Colonic mucosa (tissue), 4 donors: ENCODE measurements around the gene CCL26. TPM values are rescaled to one million over a fixed set of nuclear protein-coding genes. Genes with fewer than 3 reads are reported as not detected.

ENCODE experiments used
- DNase-seq: peaks from one replicate; pipeline ENCODE4 v3.0.0-alpha.2; 2020
- H3K27ac ChIP-seq: fragments of 200-600 bp; one replicate; pipeline ENCODE4 v1.8.0; 2021
- H3K27me3 ChIP-seq: fragments of 200-600 bp; one replicate; pipeline ENCODE4 v1.8.0; 2021
- H3K36me3 ChIP-seq: fragments of 200-600 bp; one replicate; pipeline ENCODE4 v1.8.0; 2021
- H3K4me1 ChIP-seq: fragments of 200-600 bp; one replicate; pipeline ENCODE4 v1.8.0; 2021; ENCODE audit warnings: mild to moderate bottlenecking
- H3K4me3 ChIP-seq: fragments of 200-600 bp; one replicate; pipeline ENCODE4 v1.8.0; 2021
- H3K9ac ChIP-seq, 2 donors: one replicate each; pipeline ENCODE4 v1.7.0; 2013; ENCODE audit warnings: control low read depth in 2 of 2, low read depth in 2 of 2, low read length in 2 of 2
- H3K9me3 ChIP-seq: fragments of 200-600 bp; one replicate; pipeline ENCODE4 v1.8.0; 2021
- intact Hi-C: fragments of 100-400 bp; cut with DNase I; formaldehyde crosslinking; loops from one replicate; pipeline ENCODE4 v1.14.1; 2022
- total RNA-seq, 2 donors: library from RNA; stranded (reverse); fragmentation: NEBNext Ultra II Directional in 1 of 2; extraction: Animal tissue kit (Norgen Biotek cat#: 25700) in 1 of 2; gene quantifications; one replicate each; pipeline ENCODE4 v1.2.1, GENCODE V29; 2021
- TF ChIP-seq, protein P1 (sequence below): fragments of 200-600 bp; IDR thresholded peaks from one replicate; pipeline ENCODE4 v1.8.0; 2022; ENCODE audit warnings: antibody characterized with exemption, mild to moderate bottlenecking
- donor health status: healthy.
- donor health status: DM: no; HTN: no; CAD: no.
- donor health status: DM: no; HTN: no; CAD: no.

Gene CCL26
- total RNA-seq, 2 donors from 2014 or later: 0.82 to 0.91 TPM

DNA sequence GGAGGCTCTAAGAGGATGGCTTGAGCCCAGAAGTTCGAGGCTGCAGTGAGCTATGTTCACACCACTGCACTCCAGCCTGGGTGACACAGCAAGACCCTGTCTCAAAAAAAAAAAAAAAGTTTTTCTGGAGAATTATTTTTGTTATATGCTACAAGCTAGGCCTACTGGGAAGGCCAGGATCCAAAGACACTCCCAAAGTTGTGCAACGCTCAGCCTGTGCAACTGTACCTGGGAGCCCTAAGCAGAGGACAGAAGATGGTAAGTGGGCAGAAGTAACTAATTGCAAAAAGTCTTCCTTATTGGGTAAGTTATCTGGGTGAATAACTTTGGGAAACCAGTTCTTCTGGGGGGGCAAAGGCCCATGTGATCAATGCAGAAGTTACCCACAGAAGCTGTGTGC, 50.6 kb downstream of the CCL26 start:
- no peak overlapping the region for H3K4me3 ChIP-seq
- H3K27ac ChIP-seq: no peak overlapping the region
- no peaks in the 10 kb centered on the region for H3K9me3 ChIP-seq
- no peak for DNase-seq
- H3K27me3 ChIP-seq: no peaks in the 10 kb centered on the region
- intact Hi-C loops: no loop called here
- no peaks in the 10 kb centered on the region for H3K4me1 ChIP-seq
- no peaks in the 10 kb centered on the region for H3K36me3 ChIP-seq
- H3K9ac ChIP-seq: no peak overlapping the region
- TF ChIP-seq, protein P1, sequence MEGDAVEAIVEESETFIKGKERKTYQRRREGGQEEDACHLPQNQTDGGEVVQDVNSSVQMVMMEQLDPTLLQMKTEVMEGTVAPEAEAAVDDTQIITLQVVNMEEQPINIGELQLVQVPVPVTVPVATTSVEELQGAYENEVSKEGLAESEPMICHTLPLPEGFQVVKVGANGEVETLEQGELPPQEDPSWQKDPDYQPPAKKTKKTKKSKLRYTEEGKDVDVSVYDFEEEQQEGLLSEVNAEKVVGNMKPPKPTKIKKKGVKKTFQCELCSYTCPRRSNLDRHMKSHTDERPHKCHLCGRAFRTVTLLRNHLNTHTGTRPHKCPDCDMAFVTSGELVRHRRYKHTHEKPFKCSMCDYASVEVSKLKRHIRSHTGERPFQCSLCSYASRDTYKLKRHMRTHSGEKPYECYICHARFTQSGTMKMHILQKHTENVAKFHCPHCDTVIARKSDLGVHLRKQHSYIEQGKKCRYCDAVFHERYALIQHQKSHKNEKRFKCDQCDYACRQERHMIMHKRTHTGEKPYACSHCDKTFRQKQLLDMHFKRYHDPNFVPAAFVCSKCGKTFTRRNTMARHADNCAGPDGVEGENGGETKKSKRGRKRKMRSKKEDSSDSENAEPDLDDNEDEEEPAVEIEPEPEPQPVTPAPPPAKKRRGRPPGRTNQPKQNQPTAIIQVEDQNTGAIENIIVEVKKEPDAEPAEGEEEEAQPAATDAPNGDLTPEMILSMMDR: no peak

DNA sequence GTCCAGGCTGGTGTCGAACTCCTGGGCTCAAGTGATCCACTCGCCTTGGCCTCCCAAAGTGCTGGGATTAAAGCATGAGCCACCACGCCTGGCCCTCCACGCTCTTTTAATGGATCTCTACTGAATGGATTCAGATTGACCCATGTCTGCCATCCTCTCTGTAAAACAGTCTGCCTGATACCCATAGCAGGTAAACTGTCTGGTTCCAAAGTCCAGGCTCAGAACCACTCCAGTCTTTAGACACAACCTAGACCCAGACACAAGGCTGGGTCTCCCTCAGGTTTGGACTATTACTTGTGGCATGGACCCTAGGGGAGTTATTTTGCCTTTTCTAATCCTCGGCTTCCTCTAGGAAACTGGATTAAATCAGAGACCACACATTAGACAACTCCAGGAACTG, 52.4 kb downstream of the CCL26 start:
- intact Hi-C loops: no loop called here
- no peaks in the 10 kb centered on the region for H3K9me3 ChIP-seq
- no peak for DNase-seq

More for the DNA sequence above, 52.4 kb downstream of the CCL26 start:
- Histone ChIP-seq H3K36me3 (no peaks in the 10 kb centered on the region), H3K4me3 (no peak overlapping the region), H3K9ac (no peak overlapping the region), H3K4me1 (no peaks in the 10 kb centered on the region), H3K27ac (no peak overlapping the region), H3K27me3 (no peaks in the 10 kb centered on the region)
- TF ChIP-seq, protein P1: no peak

Other genes with a start within 250 kb of the CCL26 start
- gene HIP1, start 33.3 kb downstream of the CCL26 start, total RNA-seq: 1 to 10 TPM; 4.8 to 5.5 TPM
- gene CCL24, start 41.6 kb upstream of the CCL26 start, total RNA-seq: 10 to 100 TPM; 15.7 to 18.4 TPM
- gene RHBDD2, start 106.8 kb upstream of the CCL26 start, total RNA-seq: 10 to 100 TPM; 42.6 to 51.0 TPM
- 100 to 1,000 TPM; 126 to 169 TPM for gene POR, start 142.9 kb upstream of the CCL26 start, total RNA-seq
- 10 to 100 TPM; 56.3 to 94.1 TPM for gene TMEM120A, start 222.4 kb upstream of the CCL26 start, total RNA-seq